ENCODE data around the gene SLBP.

SLBP gene

DNA sequence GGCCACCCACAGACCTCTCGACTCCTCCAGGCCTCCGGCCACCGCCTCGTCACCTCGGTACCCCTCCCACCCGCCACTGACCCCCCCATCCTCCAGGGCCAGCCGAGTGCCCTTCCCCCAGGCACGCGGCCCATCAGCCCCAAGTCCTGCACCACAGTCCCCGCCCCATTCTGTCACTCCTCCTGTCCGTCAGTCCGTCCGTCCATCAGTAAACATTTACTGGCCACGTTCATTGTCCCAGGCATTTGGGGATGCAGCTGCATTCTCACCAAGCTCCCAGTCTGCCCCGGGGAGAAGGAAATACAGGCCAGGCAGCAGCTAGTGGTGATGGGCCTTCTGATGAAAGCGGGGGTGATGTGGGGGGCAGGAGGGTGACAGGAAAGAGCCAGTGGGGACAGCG is 45.7 kb upstream of the SLBP start:
- H3K4me3 ChIP-seq (ENCODE audit: low read depth, low read length) = no peak overlapping the region
- TF ChIP-seq CTCF (IDR thresholded peaks at IDR 0.05; ENCODE audit: borderline replicate concordance, insufficient read depth, low read depth, low read length) = no peak

DNA sequence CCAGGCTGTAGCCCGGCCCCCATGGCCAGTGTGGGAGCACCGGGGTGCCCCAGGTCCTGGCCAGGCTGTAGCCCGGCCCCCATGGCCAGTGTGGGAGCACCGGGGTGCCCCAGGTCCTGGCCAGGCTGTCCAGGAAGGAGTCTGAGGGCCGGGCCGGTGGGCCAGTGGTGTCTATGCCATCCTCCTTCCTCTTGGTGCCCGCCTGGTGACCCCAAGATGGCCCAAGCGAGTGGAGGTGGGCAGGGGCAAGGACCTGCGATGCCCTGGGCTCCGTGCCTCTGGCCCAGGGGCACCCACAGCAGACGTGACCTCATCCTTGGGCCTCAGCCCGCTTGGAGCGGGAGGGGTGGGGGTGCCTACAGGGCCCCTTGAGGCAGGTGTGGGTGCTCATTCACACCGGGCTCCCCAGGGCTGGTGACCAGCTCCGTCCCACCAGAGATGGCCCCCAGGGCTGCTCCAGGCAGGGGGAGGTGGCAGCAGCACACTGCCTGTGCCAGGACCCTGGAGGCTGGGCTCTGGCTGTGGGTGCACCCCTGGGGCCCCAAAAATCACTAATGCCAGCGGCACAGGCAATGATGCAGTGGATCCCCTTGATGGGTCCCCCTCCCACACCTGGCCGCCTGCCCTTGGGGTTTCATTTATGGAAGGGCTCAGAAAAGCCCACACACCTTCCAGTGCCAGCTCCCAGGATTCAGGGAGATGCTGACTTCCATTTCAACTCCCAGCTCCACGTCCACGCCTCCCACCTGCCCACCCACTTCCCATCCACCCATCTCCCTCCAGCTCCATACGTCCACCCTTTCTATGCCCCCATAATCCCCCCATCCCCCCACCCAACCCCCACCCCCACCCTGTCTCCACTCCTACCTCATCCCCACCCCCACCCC is 45.0 kb upstream of the SLBP start:
- TF ChIP-seq CTCF (IDR thresholded peaks at IDR 0.05; ENCODE audit: borderline replicate concordance, insufficient read depth, low read depth, low read length) = no peak
- no peak overlapping the region for H3K4me3 ChIP-seq (ENCODE audit: low read depth, low read length)

- no peak for TF ChIP-seq CTCF (IDR thresholded peaks at IDR 0.05; ENCODE audit: borderline replicate concordance, insufficient read depth, low read depth, low read length)
Observed at GRCh38 chr4:1756079-1756478, 44.0 kb upstream of the SLBP start.

DNA sequence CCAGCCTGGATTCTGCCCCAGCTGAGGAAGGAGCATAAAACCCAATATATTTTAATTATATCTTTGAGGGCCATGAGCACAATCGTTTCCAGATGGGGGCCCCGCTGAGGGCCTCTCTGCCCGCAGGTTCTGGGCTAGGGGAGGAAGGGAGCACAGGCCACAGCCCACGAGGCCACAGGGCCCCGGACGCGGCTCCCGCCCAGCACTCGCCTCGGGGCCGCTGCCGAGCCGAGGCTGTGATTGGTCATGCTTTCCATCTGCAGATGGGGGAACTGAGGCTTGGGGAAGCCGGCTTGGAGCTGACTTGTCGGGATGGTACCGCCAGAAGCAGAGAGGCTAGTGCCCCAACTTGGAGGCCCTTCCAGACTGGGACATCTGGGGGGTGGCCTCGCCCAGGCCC is 43.2 kb upstream of the SLBP start:
- H3K4me3 ChIP-seq (ENCODE audit: low read depth, low read length) = no peak overlapping the region
- no peak for TF ChIP-seq CTCF (IDR thresholded peaks at IDR 0.05; ENCODE audit: borderline replicate concordance, insufficient read depth, low read depth, low read length)

More at GRCh38 chr4:1756079-1756478, 44.0 kb upstream of the SLBP start:
- no peak overlapping the region for H3K4me3 ChIP-seq (ENCODE audit: low read depth, low read length)

GRCh38 chr4:1754336-1754735 is 42.2 kb upstream of the SLBP start:
- H3K4me3 ChIP-seq (ENCODE audit: low read depth, low read length) = no peak overlapping the region
- no peak for TF ChIP-seq CTCF (IDR thresholded peaks at IDR 0.05; ENCODE audit: borderline replicate concordance, insufficient read depth, low read depth, low read length)

DNA sequence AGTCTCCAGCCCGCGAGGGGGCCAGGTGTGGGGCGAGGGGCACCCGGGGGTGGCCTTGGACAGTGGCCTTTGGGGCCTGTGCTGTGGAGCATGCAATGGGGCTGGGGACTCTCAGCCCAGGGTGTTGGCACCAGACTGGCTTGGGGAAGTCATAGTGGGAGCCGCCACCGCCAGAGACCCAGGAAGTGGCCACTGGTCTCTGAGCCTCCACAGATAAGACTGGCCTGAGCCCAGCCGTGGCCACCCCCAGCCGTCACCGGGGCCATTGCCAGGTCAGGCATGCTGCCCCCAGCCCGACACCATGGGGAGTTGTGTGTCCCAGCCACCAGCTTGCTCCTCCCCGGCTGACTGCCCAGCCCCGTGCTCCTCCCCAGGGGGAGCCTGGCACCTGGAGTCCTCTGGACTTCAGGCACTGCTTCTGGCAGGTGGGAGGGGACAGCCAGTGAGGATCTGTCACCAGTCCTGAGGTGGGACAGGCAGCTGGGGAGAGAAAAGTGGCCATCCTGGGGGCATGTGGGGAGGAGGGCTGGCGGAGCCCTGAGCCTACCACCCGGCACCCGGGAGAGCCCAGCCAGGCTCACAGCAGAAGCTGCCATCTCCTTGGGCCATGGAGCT is 41.7 kb upstream of the SLBP start:
- no peak overlapping the region for H3K4me3 ChIP-seq (ENCODE audit: low read depth, low read length)
- no peak for TF ChIP-seq CTCF (IDR thresholded peaks at IDR 0.05; ENCODE audit: borderline replicate concordance, insufficient read depth, low read depth, low read length)

GRCh38 chr4:1753294-1753696 is 41.2 kb upstream of the SLBP start:
- no peak overlapping the region for H3K4me3 ChIP-seq (ENCODE audit: low read depth, low read length)
- TF ChIP-seq CTCF (IDR thresholded peaks at IDR 0.05; ENCODE audit: borderline replicate concordance, insufficient read depth, low read depth, low read length) = no peak

All from GM12875 (cell line).